ENCODE data around the gene MCAM.

Gene MCAM

DNA sequence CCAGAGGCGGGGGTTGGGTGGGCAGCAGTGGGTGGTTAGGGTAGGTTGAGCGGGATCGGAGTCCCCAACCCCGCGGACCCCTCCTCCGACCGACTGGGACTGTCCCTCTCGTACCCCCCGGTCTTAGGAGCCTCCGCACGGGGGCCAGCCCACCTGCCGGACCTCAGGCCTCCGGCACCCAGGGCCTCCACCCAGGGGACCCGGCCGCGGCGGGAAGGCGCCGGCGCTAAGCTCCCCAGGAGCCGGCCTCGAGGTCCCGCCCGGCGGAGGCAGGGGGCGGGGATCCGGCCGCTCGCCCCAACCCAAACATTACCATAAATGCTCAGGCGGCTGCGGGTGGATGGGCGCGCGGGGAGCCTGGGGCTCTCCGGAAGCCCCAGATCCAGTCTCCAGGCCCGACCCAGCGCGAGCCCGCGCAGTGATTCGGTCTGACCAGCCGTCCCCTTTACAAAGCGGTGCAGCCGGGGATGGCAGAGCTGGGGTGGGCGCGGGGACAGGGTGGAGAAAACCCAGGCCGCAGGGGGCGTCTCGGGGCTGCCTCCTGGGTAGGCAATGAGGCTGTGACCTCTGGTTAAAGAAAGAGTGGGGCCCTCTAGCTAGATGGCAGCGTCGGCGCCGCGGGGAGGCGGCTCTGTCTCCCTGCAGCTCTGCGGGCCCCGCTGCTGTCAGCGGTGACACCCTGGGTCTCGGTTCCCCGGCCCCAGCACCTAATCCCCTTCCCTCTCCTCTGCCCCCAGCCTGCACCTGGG lies 4.0 kb upstream of the MCAM start:
- Histone ChIP-seq H3K27me3 (ENCODE audit: control insufficient read depth in 1 of 2, insufficient read depth in 2 of 2, low read length in 2 of 2) (no peaks in the 10 kb centered on the region), H3K27ac (ENCODE audit: low read depth, low read length) (peak overlapping the region; percentile 99), H3K36me3 (ENCODE audit: insufficient read depth, low read length) (no peaks in the 10 kb centered on the region), H3K4me1 (ENCODE audit: insufficient read depth, low read length) (peaks cover 50% of the 10 kb centered on the region), H3K9ac (ENCODE audit: low read length) (peak overlapping the region; percentile 87), H3K4me3 (ENCODE audit: low read depth in 1 of 2, low read length in 2 of 2) (peak overlapping the region; percentile 46 to 66), H3K9me3 (ENCODE audit: low read length) (no peaks in the 10 kb centered on the region)

- Histone ChIP-seq H3K27ac (ENCODE audit: low read depth, low read length) (peak overlapping the region; percentile 99), H3K4me1 (ENCODE audit: insufficient read depth, low read length) (peaks cover 57% of the 10 kb centered on the region), H3K36me3 (ENCODE audit: insufficient read depth, low read length) (no peaks in the 10 kb centered on the region), H3K9me3 (ENCODE audit: low read length) (no peaks in the 10 kb centered on the region), H3K4me3 (ENCODE audit: low read depth in 1 of 2, low read length in 2 of 2) (peak overlapping the region; percentile 46 to 66), H3K9ac (ENCODE audit: low read length) (peak overlapping the region; percentile 85), H3K27me3 (ENCODE audit: control insufficient read depth in 1 of 2, insufficient read depth in 2 of 2, low read length in 2 of 2) (no peaks in the 10 kb centered on the region)
Observed at GRCh38 chr11:119320240-119320775, 3.4 kb upstream of the MCAM start.

DNA sequence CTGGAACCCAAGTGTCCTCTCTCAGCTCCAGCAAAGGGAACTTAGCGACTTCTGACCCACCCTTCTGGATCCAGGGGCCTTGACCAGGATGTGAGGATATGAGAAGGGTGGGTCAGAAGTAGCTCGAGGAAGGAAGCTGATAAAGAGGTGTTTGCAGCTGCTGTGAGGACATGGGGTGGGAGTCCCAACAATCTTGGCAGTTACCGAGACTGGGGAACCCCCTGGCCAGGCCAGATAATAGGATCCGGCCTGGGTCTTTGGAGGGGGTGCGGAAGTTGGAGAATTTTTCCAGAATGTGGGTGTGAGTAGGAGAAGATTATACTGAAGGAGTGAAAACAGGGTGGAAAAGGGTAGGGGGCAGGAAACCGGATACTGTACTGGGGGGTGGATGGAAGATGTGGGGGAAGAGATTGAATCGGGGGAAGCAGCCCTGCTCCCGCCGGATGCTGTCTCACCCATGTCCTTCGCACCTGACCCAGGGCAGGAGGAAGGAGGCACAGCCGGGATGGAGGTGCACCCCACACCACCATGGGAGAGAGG lies 2.8 kb upstream of the MCAM start:
- Histone ChIP-seq H3K4me3 (ENCODE audit: low read depth in 1 of 2, low read length in 2 of 2) (peak overlapping the region in 1 of 2 donors; percentile 46), H3K9me3 (ENCODE audit: low read length) (no peaks in the 10 kb centered on the region), H3K9ac (ENCODE audit: low read length) (peak overlapping the region; percentile 29), H3K4me1 (ENCODE audit: insufficient read depth, low read length) (peaks cover 59% of the 10 kb centered on the region), H3K36me3 (ENCODE audit: insufficient read depth, low read length) (peaks cover 4% of the 10 kb centered on the region), H3K27me3 (ENCODE audit: control insufficient read depth in 1 of 2, insufficient read depth in 2 of 2, low read length in 2 of 2) (no peaks in the 10 kb centered on the region), H3K27ac (ENCODE audit: low read depth, low read length) (peak overlapping the region; percentile 99)

DNA sequence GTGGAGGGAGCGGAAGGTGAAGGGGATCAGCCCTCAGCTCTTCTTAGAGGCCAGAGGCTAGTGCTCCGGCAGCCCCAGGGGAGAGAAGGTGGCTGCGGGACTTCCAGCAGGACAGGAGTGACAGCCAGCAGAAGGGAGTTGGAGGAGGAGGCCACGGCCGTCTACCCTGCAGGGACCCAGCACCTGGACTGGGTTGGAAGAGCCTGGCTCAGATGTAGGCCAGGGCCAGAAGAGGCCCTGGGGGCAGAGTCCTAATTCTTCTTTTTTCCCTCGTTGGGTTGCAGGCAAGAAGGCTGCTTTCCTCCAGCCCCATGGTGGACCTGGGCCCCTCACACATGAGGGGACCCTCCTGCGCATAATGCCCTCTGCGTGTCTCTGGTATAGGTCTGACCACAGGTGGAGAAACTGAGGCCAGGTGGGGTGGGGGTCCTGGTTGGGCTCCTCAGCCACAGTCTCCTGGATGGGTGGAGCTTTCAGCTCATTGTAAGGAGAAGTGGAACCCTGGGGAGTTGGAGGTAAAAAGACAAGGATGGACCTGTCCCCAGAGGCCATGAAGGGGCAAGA lies 2.3 kb upstream of the MCAM start:
- no peak overlapping the region for H3K4me3 ChIP-seq (ENCODE audit: low read depth in 1 of 2, low read length in 2 of 2)

GRCh38 chr11:119318240-119319135 lies 1.6 kb upstream of the MCAM start:
- Histone ChIP-seq H3K4me3 (ENCODE audit: low read depth in 1 of 2, low read length in 2 of 2) (peak overlapping the region in 1 of 2 donors; percentile 45), H3K4me1 (ENCODE audit: insufficient read depth, low read length) (peaks cover 58% of the 10 kb centered on the region), H3K27me3 (ENCODE audit: control insufficient read depth in 1 of 2, insufficient read depth in 2 of 2, low read length in 2 of 2) (no peaks in the 10 kb centered on the region)

More for the DNA sequence above, 2.3 kb upstream of the MCAM start:
- Histone ChIP-seq H3K27ac (ENCODE audit: low read depth, low read length) (peak overlapping the region; percentile 99), H3K4me1 (ENCODE audit: insufficient read depth, low read length) (peaks cover 64% of the 10 kb centered on the region), H3K9ac (ENCODE audit: low read length) (peak overlapping the region; percentile 29), H3K27me3 (ENCODE audit: control insufficient read depth in 1 of 2, insufficient read depth in 2 of 2, low read length in 2 of 2) (no peaks in the 10 kb centered on the region), H3K36me3 (ENCODE audit: insufficient read depth, low read length) (peaks cover 10% of the 10 kb centered on the region), H3K9me3 (ENCODE audit: low read length) (no peaks in the 10 kb centered on the region)

DNA sequence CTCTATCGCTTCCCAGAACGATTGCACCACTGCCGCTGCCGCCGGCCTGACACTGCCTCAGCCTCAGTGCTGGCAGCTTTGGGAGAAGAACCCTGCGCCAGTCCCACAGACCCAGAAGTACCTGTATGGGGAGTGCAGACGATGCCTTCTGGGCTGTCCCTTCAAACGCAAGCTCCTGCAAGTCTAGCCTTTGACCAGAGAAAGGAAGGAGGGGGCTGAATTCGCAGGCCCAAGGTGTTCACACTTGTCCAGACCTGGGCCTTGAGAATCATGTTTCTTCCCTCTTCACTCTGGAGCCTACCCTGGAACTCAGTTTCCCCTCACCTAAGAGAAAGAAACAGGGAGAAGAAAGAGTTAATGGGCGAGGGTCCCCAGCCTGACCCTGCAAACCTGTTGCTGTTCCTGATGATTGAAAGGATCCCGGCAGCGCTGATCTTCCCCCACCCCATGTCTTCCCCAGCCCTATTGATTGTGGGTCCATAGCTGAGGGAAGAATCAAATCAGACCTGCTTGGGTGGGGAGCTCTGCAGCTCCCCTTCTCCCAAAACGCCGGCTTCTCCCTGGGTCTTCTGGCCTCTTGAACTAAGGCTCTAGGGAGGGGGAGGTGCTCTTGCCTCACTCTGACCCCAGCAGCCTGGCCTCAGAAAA lies 786 bp upstream of the MCAM start:
- no peaks in the 10 kb centered on the region for H3K9me3 ChIP-seq (ENCODE audit: low read length)
- peaks cover 25% of the 10 kb centered on the region for H3K36me3 ChIP-seq (ENCODE audit: insufficient read depth, low read length)
- H3K4me1 ChIP-seq (ENCODE audit: insufficient read depth, low read length) = peaks cover 58% of the 10 kb centered on the region
- H3K27ac ChIP-seq (ENCODE audit: low read depth, low read length) = peak overlapping the region; percentile 99
- peak overlapping the region; percentile 16 to 45 for H3K4me3 ChIP-seq (ENCODE audit: low read depth in 1 of 2, low read length in 2 of 2)
- peak overlapping the region; percentile 14 for H3K9ac ChIP-seq (ENCODE audit: low read length)
- no peaks in the 10 kb centered on the region for H3K27me3 ChIP-seq (ENCODE audit: control insufficient read depth in 1 of 2, insufficient read depth in 2 of 2, low read length in 2 of 2)

More at GRCh38 chr11:119318240-119319135, 1.6 kb upstream of the MCAM start:
- peak overlapping the region; percentile 29 for H3K9ac ChIP-seq (ENCODE audit: low read length)
- peaks cover 17% of the 10 kb centered on the region for H3K36me3 ChIP-seq (ENCODE audit: insufficient read depth, low read length)
- peak overlapping the region; percentile 99 for H3K27ac ChIP-seq (ENCODE audit: low read depth, low read length)
- H3K9me3 ChIP-seq (ENCODE audit: low read length) = no peaks in the 10 kb centered on the region

DNA sequence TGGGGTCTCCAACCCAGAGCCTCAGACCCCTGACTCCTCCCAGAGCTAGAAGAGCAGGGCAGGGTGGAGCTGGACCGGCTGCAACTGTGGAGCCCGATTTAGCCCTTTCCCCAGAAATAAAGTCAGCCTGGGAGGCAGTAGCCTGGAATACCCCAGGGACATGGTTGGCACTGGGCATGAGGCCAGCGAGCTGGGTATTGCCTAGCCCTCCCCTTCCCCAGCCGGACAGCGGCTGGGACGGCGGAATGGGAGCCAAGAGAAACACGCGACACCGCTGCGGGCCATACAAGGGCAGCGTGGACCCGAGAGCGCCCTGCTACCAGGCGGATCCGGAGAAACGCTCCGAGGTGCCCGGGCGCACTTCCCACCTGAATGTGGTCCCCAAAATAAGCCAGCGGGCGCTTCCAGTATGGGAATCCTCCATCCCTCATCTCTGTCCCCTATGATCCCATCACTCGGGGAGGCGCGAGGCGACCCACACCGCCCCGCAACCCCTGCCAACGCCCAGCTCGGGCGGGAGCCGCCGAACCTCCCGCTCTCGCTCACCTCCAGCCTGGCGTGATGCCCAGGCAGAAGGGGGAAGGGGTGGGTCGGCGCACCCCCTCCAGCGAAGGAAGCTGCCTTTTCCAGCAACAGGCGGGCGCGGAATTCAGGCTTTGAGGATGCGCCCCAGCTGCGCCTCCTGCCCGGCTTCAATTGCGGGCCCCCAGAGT lies 758 bp downstream of the MCAM start:
- peaks cover 52% of the 10 kb centered on the region for H3K4me1 ChIP-seq (ENCODE audit: insufficient read depth, low read length)
- H3K27ac ChIP-seq (ENCODE audit: low read depth, low read length) = peak overlapping the region; percentile 98
- H3K27me3 ChIP-seq (ENCODE audit: control insufficient read depth in 1 of 2, insufficient read depth in 2 of 2, low read length in 2 of 2) = no peaks in the 10 kb centered on the region
- peaks cover 39% of the 10 kb centered on the region for H3K36me3 ChIP-seq (ENCODE audit: insufficient read depth, low read length)
- H3K4me3 ChIP-seq (ENCODE audit: low read depth in 1 of 2, low read length in 2 of 2) = peak overlapping the region; percentile 81 to 87
- peak overlapping the region; percentile 92 for H3K9ac ChIP-seq (ENCODE audit: low read length)
- no peaks in the 10 kb centered on the region for H3K9me3 ChIP-seq (ENCODE audit: low read length)

- peak overlapping the region; percentile 98 for H3K27ac ChIP-seq (ENCODE audit: low read depth, low read length)
- H3K27me3 ChIP-seq (ENCODE audit: control insufficient read depth in 1 of 2, insufficient read depth in 2 of 2, low read length in 2 of 2) = no peaks in the 10 kb centered on the region
- peak overlapping the region; percentile 92 for H3K9ac ChIP-seq (ENCODE audit: low read length)
- H3K9me3 ChIP-seq (ENCODE audit: low read length) = no peaks in the 10 kb centered on the region
- peaks cover 44% of the 10 kb centered on the region for H3K36me3 ChIP-seq (ENCODE audit: insufficient read depth, low read length)
- peaks cover 47% of the 10 kb centered on the region for H3K4me1 ChIP-seq (ENCODE audit: insufficient read depth, low read length)
- H3K4me3 ChIP-seq (ENCODE audit: low read depth in 1 of 2, low read length in 2 of 2) = peak overlapping the region; percentile 81 to 87
Observed at GRCh38 chr11:119315131-119316015, 1.6 kb downstream of the MCAM start.

DNA sequence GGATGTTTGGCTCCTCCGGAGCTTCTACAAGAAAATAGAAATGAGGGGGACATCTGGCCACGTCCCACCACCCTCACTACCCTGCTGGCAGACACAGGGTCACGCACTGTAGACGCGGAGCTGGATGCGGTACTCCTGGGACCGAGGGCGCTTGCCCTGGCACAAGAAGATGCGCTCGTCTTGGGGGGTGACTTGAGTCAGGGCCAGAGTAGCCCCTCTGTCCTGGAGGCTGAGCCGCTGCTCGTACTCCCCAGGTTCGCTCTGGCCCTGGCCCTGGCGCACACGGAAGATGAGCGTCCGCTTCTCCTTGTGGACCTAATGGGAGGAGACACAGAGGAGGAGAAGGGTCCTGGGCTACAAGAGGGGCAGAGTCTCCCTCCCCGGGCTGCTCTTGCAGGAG lies 2.2 kb downstream of the MCAM start:
- Histone ChIP-seq H3K4me3 (ENCODE audit: low read depth in 1 of 2, low read length in 2 of 2) (peak overlapping the region; percentile 81 to 87), H3K36me3 (ENCODE audit: insufficient read depth, low read length) (peaks cover 50% of the 10 kb centered on the region), H3K27me3 (ENCODE audit: control insufficient read depth in 1 of 2, insufficient read depth in 2 of 2, low read length in 2 of 2) (no peaks in the 10 kb centered on the region), H3K4me1 (ENCODE audit: insufficient read depth, low read length) (peaks cover 41% of the 10 kb centered on the region), H3K27ac (ENCODE audit: low read depth, low read length) (peak overlapping the region; percentile 98), H3K9me3 (ENCODE audit: low read length) (no peaks in the 10 kb centered on the region), H3K9ac (ENCODE audit: low read length) (peak overlapping the region; percentile 92)

All from muscle layer of colon (tissue), 2 donors.